GM18505 (cell line): ENCODE data around the gene GRIK2.
"Not testable (repeated sequence)": the region's sequence is repeated elsewhere in the genome, so short reads cannot be mapped to it uniquely, and the experiment has no call there.

Experiments used
- ATAC-seq: cut with Tn5 transposase; IDR thresholded peaks from one replicate; pipeline ENCODE4 v1.9.1; 2021; ENCODE audit not compliant: unreplicated experiment
- POLR2A ChIP-seq: IDR thresholded peaks from 4 replicates; pipeline ENCODE4 v1.6.1; 2011; ENCODE audit warnings: borderline replicate concordance; ENCODE audit not compliant: insufficient read depth, insufficient read length; ENCODE audit errors: extremely low read depth

The GRIK2 gene

DNA sequence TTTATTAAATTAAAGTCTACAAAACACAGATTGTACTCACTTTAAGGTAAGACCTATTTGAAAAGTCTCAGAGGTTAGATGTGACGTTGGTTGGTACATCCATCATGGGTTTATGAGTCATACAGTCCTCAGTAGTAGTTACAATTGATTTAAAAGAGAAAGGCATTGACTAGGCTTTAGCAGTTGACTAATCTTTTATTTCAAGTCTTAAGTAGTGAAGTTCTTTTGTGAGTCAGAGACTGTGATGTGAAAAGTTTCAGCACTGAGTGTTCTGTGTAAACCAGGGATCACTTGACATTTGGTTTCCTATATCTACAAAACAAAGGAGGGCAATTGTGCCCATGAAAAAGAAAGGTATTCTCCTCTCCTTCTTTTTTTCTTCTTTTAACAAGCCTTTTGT lies 221.3 kb downstream of the GRIK2 start:
- ATAC-seq = no peak
- TF ChIP-seq POLR2A = no peak

DNA sequence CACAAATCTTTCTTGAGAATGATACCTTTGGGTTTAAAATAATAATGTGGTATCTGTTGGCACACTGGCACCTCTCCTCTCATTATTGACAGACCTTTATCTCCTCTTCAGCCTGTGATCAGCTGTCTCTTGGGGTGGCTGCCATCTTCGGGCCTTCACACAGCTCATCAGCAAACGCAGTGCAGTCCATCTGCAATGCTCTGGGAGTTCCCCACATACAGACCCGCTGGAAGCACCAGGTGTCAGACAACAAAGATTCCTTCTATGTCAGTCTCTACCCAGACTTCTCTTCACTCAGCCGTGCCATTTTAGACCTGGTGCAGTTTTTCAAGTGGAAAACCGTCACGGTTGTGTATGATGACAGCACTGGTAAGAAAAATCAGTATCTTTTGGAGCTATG lies 232.8 kb downstream of the GRIK2 start:
- no peak for TF ChIP-seq POLR2A
- no peak for ATAC-seq

DNA sequence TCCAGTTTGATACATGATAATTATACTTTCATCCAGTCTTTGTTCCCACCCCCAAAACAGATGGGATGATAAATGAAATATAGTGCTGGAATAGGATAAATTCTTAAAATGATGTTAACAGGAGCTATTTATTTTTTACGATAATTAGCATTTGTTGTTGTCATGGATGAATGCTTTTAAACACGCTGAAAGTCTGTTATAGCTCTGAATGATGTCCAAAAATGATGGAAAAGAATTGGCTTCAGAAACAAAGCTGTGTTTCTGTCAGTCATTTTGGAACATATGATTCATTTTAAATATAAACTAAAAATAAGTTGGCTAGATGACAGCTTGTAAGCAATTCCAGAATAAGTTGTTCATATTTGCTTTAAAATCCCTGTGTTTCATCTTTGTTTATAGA lies 237.4 kb downstream of the GRIK2 start:
- no peak for ATAC-seq
- TF ChIP-seq POLR2A = no peak

DNA sequence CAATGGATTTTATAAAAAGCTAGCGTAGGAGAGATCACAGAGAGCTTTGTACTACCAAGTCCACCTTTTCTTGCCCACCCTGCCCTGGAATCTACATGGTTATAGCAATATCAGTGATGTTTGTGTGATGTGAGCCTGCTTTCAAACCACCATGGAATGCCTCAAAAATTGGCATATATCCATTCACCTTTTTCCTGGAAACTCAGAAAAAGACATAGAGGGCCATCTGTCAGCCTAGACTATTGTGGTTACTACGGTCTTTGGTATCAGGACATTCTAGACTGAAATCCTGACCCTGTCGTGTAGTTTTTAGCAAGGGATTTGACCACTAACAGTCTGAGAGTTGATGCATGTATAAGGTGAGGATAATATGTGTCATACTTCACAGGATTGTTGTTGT lies 239.6 kb downstream of the GRIK2 start:
- no peak for ATAC-seq
- TF ChIP-seq POLR2A = no peak

DNA sequence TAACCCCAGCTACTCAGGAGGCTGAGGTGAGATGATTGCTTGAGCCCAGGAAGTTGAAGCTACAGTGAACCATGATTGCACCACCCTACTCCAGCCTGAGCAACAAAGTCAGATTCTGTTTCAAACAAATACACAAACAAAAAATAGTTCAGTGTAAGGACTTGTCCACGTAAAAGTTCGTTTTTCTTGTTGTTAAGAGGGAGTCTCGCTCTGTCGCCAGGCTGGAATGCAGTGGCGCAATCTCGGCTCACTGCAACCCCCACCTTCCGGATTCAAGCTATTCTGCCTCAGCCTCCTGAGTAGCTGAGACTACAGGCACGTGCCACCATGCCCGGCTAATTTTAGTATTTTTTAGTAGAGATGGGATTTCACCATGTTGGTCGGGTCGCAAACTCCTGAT lies 245.4 kb downstream of the GRIK2 start:
- not testable (repeated sequence) for ATAC-seq

DNA sequence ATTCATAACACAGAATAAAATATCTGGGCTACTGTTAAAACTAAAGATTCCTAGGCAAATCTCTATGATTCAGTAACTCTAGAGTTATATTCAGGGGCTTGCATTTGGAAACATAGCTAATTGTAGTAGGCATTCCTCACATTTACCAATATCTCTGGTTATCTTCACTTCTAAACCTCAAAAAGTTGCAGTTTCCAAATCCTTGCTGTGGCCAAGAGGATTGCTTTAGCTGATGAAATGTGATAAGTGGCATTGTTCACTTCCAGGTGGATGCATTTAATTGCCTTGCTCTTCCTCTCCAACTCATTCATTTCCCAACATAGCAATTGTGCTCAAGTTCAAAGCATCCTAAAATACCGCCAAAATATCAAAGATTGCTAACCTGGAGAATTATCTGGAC lies 246.6 kb downstream of the GRIK2 start:
- no peak for ATAC-seq

DNA sequence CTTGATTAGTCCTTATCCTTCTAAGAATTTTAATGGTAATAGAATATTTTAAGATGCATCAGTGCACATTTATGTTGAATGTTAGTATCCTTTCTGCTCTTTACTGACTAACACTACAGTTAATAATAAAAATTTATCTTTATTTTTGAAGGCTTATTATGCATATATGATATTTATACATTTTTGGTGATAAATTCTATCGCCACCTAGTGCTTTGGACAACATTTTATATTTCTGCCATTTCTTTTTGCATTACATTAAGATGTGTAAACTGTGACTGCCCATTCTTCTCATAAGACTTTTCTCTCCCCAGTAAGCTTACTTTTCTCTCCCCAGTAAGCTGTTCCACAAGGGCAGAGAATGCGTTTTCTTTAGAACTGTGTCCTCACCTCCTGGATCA lies 252.3 kb downstream of the GRIK2 start:
- ATAC-seq = no peak
- no peak for TF ChIP-seq POLR2A

More for the DNA sequence above, 246.6 kb downstream of the GRIK2 start:
- no peak for TF ChIP-seq POLR2A

DNA sequence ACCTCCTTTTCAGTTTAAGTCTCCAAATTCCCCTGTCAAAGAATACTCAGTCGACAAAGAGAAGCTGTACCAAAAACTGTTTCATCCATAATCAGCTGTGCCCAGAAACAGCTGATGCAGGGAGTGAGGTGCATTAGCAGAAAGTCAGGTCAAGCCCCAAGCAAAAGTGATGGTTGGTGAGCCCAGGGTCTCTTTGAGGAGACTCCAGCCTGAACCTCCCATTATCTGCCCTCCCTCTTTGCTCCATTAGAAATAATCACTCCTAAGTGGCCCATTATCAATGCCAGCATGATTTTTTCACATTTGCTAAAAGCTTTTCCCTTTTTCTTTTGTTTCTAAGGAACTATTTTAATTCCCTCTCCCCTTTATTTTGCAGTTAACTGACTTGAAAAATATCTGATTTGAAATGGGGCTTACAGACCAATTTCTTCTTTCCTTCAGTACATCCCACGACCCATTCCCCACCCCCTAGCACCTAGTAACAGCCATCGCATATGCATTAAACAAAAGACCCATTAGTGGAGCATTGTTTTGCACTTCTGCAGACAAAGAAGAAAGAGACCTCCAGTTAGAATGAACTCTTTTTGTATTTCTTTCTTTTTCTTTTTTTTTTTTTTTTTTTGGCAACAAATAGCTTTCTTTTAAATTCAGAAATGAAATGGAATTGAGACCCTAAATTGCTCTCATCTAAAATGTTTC lies 257.0 kb downstream of the GRIK2 start:
- no peak for TF ChIP-seq POLR2A
- no peak for ATAC-seq

DNA sequence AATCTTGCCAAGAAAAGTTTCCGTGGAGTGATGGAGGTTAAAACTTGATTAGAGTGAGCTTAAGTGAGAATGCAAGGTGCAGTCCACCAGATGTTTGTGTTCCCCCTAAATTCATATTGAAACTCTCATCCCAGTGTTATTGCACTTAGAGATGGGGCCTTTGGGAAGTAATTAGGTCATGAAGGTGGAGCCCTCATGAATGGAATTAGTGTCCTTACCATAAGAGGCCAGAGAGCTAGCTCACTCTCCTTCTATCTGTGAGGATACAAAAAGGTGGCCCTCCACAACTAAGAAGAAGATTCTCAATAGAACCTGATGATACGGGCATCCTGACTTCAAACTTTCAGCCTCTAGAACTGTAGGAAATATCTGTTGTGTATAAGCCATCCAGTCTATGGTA lies 258.6 kb downstream of the GRIK2 start:
- no peak for TF ChIP-seq POLR2A
- ATAC-seq = no peak

DNA sequence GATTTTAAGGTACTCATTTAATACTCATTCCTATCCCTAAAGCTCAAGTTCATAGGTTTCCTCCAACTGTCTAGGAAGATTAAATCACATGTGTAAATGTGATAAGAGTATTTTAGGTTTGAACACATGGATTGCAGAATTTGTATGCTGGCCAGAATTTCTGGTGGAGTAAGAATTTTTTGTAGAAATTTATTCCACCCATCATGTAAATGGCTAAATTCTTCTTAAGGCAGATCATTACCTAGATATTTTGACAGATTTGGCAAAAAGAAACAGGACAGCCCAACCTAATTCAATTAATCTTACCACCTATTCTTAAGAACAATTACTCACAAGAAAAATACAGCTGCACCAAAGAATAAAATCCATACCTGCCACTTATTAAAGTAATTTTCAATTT lies 261.6 kb downstream of the GRIK2 start:
- no peak for ATAC-seq

DNA sequence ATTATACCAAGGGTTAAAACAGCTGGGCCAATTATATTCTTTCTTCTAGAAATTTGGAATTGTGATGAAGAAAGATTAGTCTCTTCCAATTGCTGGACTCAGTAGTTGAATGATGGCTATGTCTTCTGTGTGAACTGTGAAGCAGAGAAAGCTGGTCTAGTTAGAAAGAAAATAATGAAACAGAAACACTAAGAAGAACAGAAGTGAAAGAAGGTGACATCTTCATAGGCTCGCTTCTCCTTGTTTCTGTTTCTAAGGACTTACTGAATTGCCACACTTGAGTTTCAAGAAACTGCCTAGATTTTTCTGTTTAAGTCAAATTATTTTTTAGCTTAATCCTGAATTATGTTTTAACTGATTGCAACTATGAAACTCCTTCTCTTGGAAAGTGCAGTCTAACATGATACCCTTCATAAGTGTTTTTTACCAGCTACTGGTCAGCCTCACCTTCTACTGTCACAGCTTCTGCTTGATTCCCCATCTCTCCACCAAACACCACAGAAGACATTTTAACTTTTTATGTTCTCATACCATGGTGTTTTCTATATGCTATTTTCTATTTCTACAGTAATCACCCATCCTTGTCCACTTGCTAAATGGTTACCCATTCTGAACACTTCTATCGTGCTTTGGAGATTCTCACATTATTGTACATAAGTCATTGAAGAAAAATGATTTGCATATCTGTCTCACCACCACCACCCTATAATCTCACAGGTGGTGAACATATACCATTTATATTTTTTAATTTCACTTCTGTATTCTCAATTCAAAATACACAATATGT lies 268.8 kb downstream of the GRIK2 start:
- no peak for TF ChIP-seq POLR2A
- peak; percentile 79 for ATAC-seq

More for the DNA sequence above, 261.6 kb downstream of the GRIK2 start:
- TF ChIP-seq POLR2A = no peak

DNA sequence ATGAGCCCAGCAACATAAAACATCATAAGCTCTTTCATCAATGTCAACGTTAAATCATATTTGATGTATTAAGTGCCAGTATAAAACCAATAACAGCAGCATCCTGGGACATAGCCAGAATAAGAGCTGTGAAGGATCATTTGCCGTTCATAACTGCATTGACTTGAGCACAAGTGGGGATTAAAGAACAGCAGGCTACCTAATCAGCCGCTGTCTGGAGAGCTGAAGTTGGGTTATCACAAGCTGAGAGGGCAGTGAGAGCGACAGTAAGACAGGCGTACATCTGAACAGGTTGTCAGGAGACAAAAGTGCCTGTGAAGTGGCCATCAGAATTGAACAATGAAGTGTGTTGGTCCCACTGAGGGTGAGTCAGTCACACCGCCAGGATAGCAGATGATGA lies 269.6 kb downstream of the GRIK2 start:
- no peak for TF ChIP-seq POLR2A
- no peak for ATAC-seq

DNA sequence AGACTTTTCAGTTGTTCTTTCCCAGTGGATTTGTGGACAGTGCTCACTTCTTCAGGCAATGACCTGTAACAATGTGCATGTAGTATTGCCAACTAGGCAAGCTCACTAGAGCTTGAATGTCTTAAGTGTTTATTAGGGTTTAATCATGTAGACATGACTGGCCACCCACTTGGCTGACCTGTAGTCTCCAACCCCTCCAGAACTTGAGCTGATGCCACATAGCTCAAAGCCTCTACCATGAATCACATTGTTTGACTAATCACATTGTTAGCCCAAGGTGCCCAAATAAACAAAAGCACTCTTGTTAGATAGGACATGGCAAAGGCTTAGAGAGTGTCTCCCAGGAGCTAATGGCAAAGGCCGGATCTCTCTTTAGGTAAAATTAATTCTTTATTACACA lies 272.7 kb downstream of the GRIK2 start:
- TF ChIP-seq POLR2A = no peak
- ATAC-seq = no peak

DNA sequence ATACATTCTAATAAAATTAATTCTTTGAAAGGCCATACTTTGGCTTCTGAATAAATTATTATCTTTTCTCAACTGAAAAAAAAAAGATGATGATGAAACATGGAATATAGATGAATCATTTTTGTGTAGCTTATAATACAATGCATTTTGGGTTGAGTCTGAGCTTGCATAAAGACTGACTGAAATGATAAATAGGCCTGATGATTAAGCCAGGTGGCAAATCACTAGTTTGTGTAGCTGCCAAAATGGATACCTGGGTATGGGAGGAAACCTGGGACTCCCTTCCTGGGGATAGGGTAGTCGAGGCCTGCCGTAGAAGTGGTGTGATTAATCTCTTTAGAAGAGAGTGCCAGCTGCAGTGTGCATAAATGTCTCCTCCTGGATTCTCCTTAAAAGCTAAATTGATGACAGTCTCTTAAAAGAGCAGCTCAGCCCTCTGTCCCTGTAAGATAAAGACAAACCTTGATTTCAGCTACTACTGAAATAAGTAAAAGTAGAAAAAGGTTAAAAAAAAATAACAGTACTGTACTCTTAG lies 275.1 kb downstream of the GRIK2 start:
- TF ChIP-seq POLR2A = no peak
- no peak for ATAC-seq
